H1 (cell line): ENCODE measurements around the gene TUBD1. TPM values are rescaled to one million over a fixed set of nuclear protein-coding genes. Genes with fewer than 3 reads are reported as not detected.
A peak's percentile ranks its signal among the peaks of the same experiment; 100 is the strongest.

Experiments used
- CTCF ChIA-PET: fragments of 300-600 bp; sonication (Branson Sonifier 250); formaldehyde crosslinking; loops from one replicate; lab custom pipeline; 2021; ENCODE audit not compliant: partially characterized antibody; lab: Charles Lee
- POLR2A ChIA-PET: fragments of 300-600 bp; sonication (Branson Sonifier 250); formaldehyde crosslinking; loops from one replicate; lab custom pipeline; 2021; ENCODE audit warnings: inconsistent platforms; ENCODE audit not compliant: partially characterized antibody; lab: Charles Lee
- DNase-seq, 2 experiments: peaks; one replicate each; pipeline versions ENCODE4 v3.0.0 to v3.0.0-alpha.2; 2010 to 2022; ENCODE audit warnings: low spot score in 2 of 2, low read depth in 1 of 2, mixed read lengths in 1 of 2
- FAIRE-seq: peaks from 2 replicates; lab custom pipeline; 2011; peaks lifted over from hg19 to GRCh38; lab: Jason Lieb, UNC
- H2AFZ ChIP-seq: 2 replicates; pipeline ENCODE4 v1.8.1; 2012; ENCODE audit warnings: low read length, inconsistent platforms
- H2AK5ac ChIP-seq: 2 replicates; pipeline ENCODE4 v1.6.1; 2013; ENCODE audit warnings: low read depth, low read length
- H2BK120ac ChIP-seq: replicated peaks from 2 replicates; pipeline ENCODE3; 2013; ENCODE audit warnings: low read depth, low read length, inconsistent platforms
- H2BK12ac ChIP-seq: 2 replicates; pipeline ENCODE4 v1.6.1; 2013; ENCODE audit warnings: low read depth, low read length
- H2BK15ac ChIP-seq: 2 replicates; pipeline ENCODE4 v1.6.1; 2013; ENCODE audit warnings: low read length
- H2BK20ac ChIP-seq: 2 replicates; pipeline ENCODE4 v1.6.1; 2013; ENCODE audit warnings: low read length
- H2BK5ac ChIP-seq: 2 replicates; pipeline ENCODE4 v1.6.1; 2013; ENCODE audit warnings: low read depth, low read length
- H3K14ac ChIP-seq: 2 replicates; pipeline ENCODE4 v1.6.1; 2013; ENCODE audit warnings: inconsistent platforms; ENCODE audit not compliant: insufficient read length
- H3K18ac ChIP-seq: 2 replicates; pipeline ENCODE4 v1.6.1; 2013; ENCODE audit warnings: low read length; ENCODE audit errors: extremely low read depth
- H3K23ac ChIP-seq: 2 replicates; pipeline ENCODE4 v1.6.1; 2013; ENCODE audit warnings: inconsistent platforms; ENCODE audit not compliant: insufficient read length
- H3K23me2 ChIP-seq: 2 replicates; pipeline ENCODE4 v1.6.1; 2013; ENCODE audit warnings: low read depth, low read length
- H3K27ac ChIP-seq: 2 replicates; pipeline ENCODE4 v1.6.1; 2011; ENCODE audit warnings: low read depth, low read length, inconsistent platforms
- H3K27me3 ChIP-seq, 4 experiments: replicated peaks in 1 of 4; 1 replicate in 1 of 4; 2 replicates in 3 of 4; pipeline versions ENCODE4 v1.6.1 to v1.8.1; 2011 to 2013; ENCODE audit warnings: low read length in 3 of 4, mild to moderate bottlenecking in 3 of 4, inconsistent platforms in 2 of 4, mixed read lengths in 2 of 4, moderate library complexity in 1 of 4; ENCODE audit not compliant: control insufficient read depth in 3 of 4, insufficient read depth in 3 of 4; ENCODE audit errors: extremely low read depth in 1 of 4
- H3K36me3 ChIP-seq, 4 experiments: 2 replicates each; pipeline versions ENCODE4 v1.6.1 to v1.8.1; 2011 to 2013; ENCODE audit warnings: mild to moderate bottlenecking in 4 of 4, low read length in 3 of 4, moderate library complexity in 2 of 4, control low read depth in 1 of 4, inconsistent platforms in 1 of 4; ENCODE audit not compliant: insufficient read depth in 4 of 4, control insufficient read depth in 2 of 4
- H3K4ac ChIP-seq: replicated peaks from 2 replicates; pipeline ENCODE3; 2013; ENCODE audit warnings: low read length, low read depth, mixed read lengths, inconsistent platforms; ENCODE audit not compliant: insufficient read length
- H3K4me1 ChIP-seq, 4 experiments: replicated peaks in 1 of 4; 1 replicate in 1 of 4; 2 replicates in 3 of 4; pipeline versions ENCODE4 v1.6.1 to v1.8.1; 2011 to 2013; ENCODE audit warnings: low read length in 3 of 4, inconsistent platforms in 2 of 4, mixed read lengths in 1 of 4; ENCODE audit not compliant: insufficient read depth in 4 of 4, control insufficient read depth in 3 of 4
- H3K4me2 ChIP-seq, 2 experiments: 2 replicates each; pipeline versions ENCODE4 v1.6.1 to v1.8.1; 2011 to 2013; ENCODE audit warnings: low read depth in 2 of 2, low read length in 2 of 2, control low read depth in 1 of 2, inconsistent platforms in 1 of 2, mild to moderate bottlenecking in 1 of 2; ENCODE audit not compliant: insufficient read depth in 1 of 2
- H3K4me3 ChIP-seq, 4 experiments: fragments of 200-600, 300-600 bp in 1 of 4; sonication (generic), shearing (Covaris generic), sonication (Bioruptor Twin) in 1 of 4; 2 replicates each; pipeline versions ENCODE4 v1.5.1 to v1.8.1; 2011 to 2016; ENCODE audit warnings: low read length in 4 of 4, low read depth in 3 of 4, control low read depth in 2 of 4, inconsistent platforms in 2 of 4, mild to moderate bottlenecking in 2 of 4, mixed read lengths in 1 of 4, moderate library complexity in 1 of 4; ENCODE audit not compliant: insufficient read depth in 2 of 4; ENCODE audit errors: extremely low read depth in 1 of 4
- H3K56ac ChIP-seq: replicated peaks from 2 replicates; pipeline ENCODE3; 2013; ENCODE audit warnings: low read depth, mild to moderate bottlenecking, mixed read lengths, low read length, inconsistent platforms; ENCODE audit not compliant: insufficient read length
- H3K79me1 ChIP-seq: 2 replicates; pipeline ENCODE4 v1.6.1; 2013; ENCODE audit warnings: low read depth, low read length, control low read depth
- H3K79me2 ChIP-seq, 2 experiments: 2 replicates each; pipeline versions ENCODE4 v1.6.1 to v1.8.1; 2012 to 2013; ENCODE audit warnings: low read length in 2 of 2, mild to moderate bottlenecking in 2 of 2, inconsistent platforms in 1 of 2; ENCODE audit not compliant: insufficient read depth in 2 of 2, control insufficient read depth in 1 of 2
- H3K9ac ChIP-seq, 4 experiments: replicated peaks in 1 of 4; 1 replicate in 1 of 4; 2 replicates in 3 of 4; pipeline versions ENCODE4 v1.6.1 to v1.8.1; 2011 to 2013; ENCODE audit warnings: low read depth in 3 of 4, low read length in 3 of 4, control low read depth in 2 of 4, mild to moderate bottlenecking in 2 of 4, moderate library complexity in 2 of 4, inconsistent platforms in 1 of 4; ENCODE audit errors: extremely low read depth in 1 of 4
- H3K9me3 ChIP-seq, 2 experiments: 2 replicates each; pipeline versions ENCODE4 v1.6.1 to v1.8.1; 2012 to 2013; ENCODE audit warnings: mild to moderate bottlenecking in 2 of 2, moderate library complexity in 2 of 2, control low read depth in 1 of 2, inconsistent platforms in 1 of 2, low read depth in 1 of 2, low read length in 1 of 2, mixed read lengths in 1 of 2; ENCODE audit not compliant: insufficient read depth in 2 of 2
- H4K20me1 ChIP-seq, 2 experiments: replicated peaks in 1 of 2; 2 replicates each; pipeline versions ENCODE3 to v1.8.1; 2011 to 2013; ENCODE audit warnings: inconsistent platforms in 2 of 2, low read length in 2 of 2, mild to moderate bottlenecking in 1 of 2; ENCODE audit not compliant: insufficient read depth in 2 of 2, control insufficient read depth in 1 of 2
- H4K5ac ChIP-seq: 2 replicates; pipeline ENCODE4 v1.6.1; 2013; ENCODE audit warnings: low read length, low read depth, mixed read lengths, inconsistent platforms; ENCODE audit not compliant: insufficient read length
- H4K8ac ChIP-seq: 2 replicates; pipeline ENCODE4 v1.8.0; 2013; ENCODE audit warnings: mild to moderate bottlenecking, moderate library complexity, low read length, inconsistent platforms; ENCODE audit not compliant: insufficient read depth; ENCODE audit errors: extremely low read depth
- H4K91ac ChIP-seq: replicated peaks from 2 replicates; pipeline ENCODE3; 2013; ENCODE audit warnings: low read length, mixed read lengths, inconsistent platforms; ENCODE audit not compliant: insufficient read length
- NANOG ChIP-seq: IDR thresholded peaks from 2 replicates; pipeline ENCODE4 v1.6.1; 2011; ENCODE audit warnings: low read length, low read depth, mild to moderate bottlenecking, inconsistent platforms; ENCODE audit not compliant: insufficient read depth, poor library complexity, severe bottlenecking
- RAD21 ChIP-seq, 2 experiments: IDR thresholded peaks in 1 of 2; conservative IDR thresholded peaks in 1 of 2; 2 replicates each; pipeline ENCODE4 v1.6.1; 2011; ENCODE audit warnings: low read depth in 2 of 2, low read length in 2 of 2, improper control_type of control experiment in 1 of 2, inconsistent platforms in 1 of 2, mild to moderate bottlenecking in 1 of 2, moderate library complexity in 1 of 2
- WGBS, 2 experiments: shearing (Covaris generic) in 1 of 2; methylation state at CpG; one replicate each; pipeline versions ENCODE4 v1.1.6 to v1.1.7; 2013 to 2015; ENCODE audit warnings: low lambda C conversion rate in 2 of 2, mixed read lengths in 2 of 2, inconsistent platforms in 1 of 2, low coverage in 1 of 2, missing lambda C conversion rate in 1 of 2; ENCODE audit not compliant: insufficient replicate concordance in 2 of 2, insufficient coverage in 1 of 2, insufficient read length in 1 of 2; ENCODE audit errors: extremely low coverage in 1 of 2, missing lambda C conversion rate in 1 of 2; 5-methylcytosine and 5-hydroxymethylcytosine counted together
- polyA plus RNA-seq, 7 experiments: library from polyadenylated mRNA; depleted of rRNA in 3 of 7; stranded (reverse) in 5 of 7; unstranded in 2 of 7; fragments of >200 nt in 5 of 7; fragments of 200-250 nt in 2 of 7; gene quantifications; 1 replicate in 5 of 7; 2 replicates in 1 of 7; 4 replicates in 1 of 7; pipeline versions ENCODE4 v1.2.1 to v1.2.3, GENCODE V29; 2011 to 2013; ENCODE audit warnings: missing spikeins in 2 of 7, mixed read lengths in 2 of 7
- total RNA-seq: library from RNA; stranded (reverse); fragmentation: NEBNext Ultra II Directional; extraction: Animal tissue kit (Norgen Biotek cat#: 25700); gene quantifications from 2 replicates; pipeline ENCODE4 v1.2.1, GENCODE V29; 2021

TUBD1 gene
- total and polyA plus RNA-seq, 2 of the 8 experiments (the other 6 are each of a cell fraction or from before 2014, with no cell fraction given) = 9.1 to 17.5 TPM

GRCh38 chr17:59859444-59860025 lies 33.2 kb downstream of the TUBD1 start:
- no peak overlapping the region for H2BK20ac ChIP-seq
- H3K23me2 ChIP-seq = no peaks in the 10 kb centered on the region
- H2BK12ac ChIP-seq = no peak overlapping the region
- no peak overlapping the region for H3K14ac ChIP-seq
- H2AK5ac ChIP-seq = no peak overlapping the region
- H3K4ac ChIP-seq = no peak overlapping the region
- no peak for DNase-seq
- H2AFZ ChIP-seq = no peak overlapping the region
- no peak overlapping the region for H3K23ac ChIP-seq
- no peak overlapping the region for H3K4me2 ChIP-seq
- TF ChIP-seq RAD21 (IDR thresholded peaks at IDR 0.05 in 1 of 2, conservative IDR thresholded peaks at IDR 0.05 in 1 of 2; ENCODE audit: low read depth in 2 of 2, low read length in 2 of 2) = peak; percentile 38 to 40
- no peak for TF ChIP-seq NANOG
- TF ChIP-seq, all 59 proteins: peak for 1
- Histone ChIP-seq H4K8ac (no peak overlapping the region), H3K27me3 (no peaks in the 10 kb centered on the region), H2BK5ac (no peak overlapping the region), H2BK15ac (no peak overlapping the region), H3K27ac (no peak overlapping the region), H3K36me3 (peaks cover 0 to 22% (median 11%) of the 10 kb centered on the region in 4 experiments; a peak in 5 of 8 replicates), H3K79me2 (no peaks in the 10 kb centered on the region), H4K91ac (no peak overlapping the region), H3K4me1 (peaks cover 0 to 7% (median 2%) of the 10 kb centered on the region in 4 experiments; a peak in 4 of 7 replicates), H4K20me1 (no peaks in the 10 kb centered on the region), H3K9me3 (no peaks in the 10 kb centered on the region), H3K56ac (no peak overlapping the region), H3K79me1 (no peaks in the 10 kb centered on the region), H3K9ac (no peak overlapping the region), H3K18ac (no peak overlapping the region), H4K5ac (no peak overlapping the region), H3K4me3 (no peak overlapping the region), H2BK120ac (no peak overlapping the region)
- ChIA-PET CTCF (interaction anchor here (1.0 to 1.2 kb wide), 2 partner anchors 113 to 151 kb away, joined by 3 to 4 read pairs; no protein-coding TSS in a partner anchor), POLR2A (interaction anchor here (1.0 to 1.6 kb wide), 6 partner anchors 12 to 108 kb away, joined by 3 to 7 read pairs (median 4); no protein-coding TSS in a partner anchor)
- FAIRE-seq = no peak
- WGBS, 2 experiments = 97% methylated on average over 2 of the region's 2 CpGs; no CpG with 5 or more reads in 1 of the 2 experiments
